Hematopoietic multipotent progenitor cell treated with erythropoietin and hydrocortisone succinate and interleukin-3 and kit ligand, for 8 days (in vitro differentiated cells): ENCODE measurements around the gene CENPU.
A peak's percentile ranks its signal among the peaks of the same experiment; 100 is the strongest.
"Not testable (repeated sequence)": the region's sequence is repeated elsewhere in the genome, so short reads cannot be mapped to it uniquely, and the experiment has no call there.

Experiments used
- DNase-seq: peaks from one replicate; pipeline ENCODE4 v3.0.0-alpha.2; 2015

The CENPU gene

GRCh38 chr4:184662236-184662635 is 71.7 kb downstream of the CENPU start:
- no peak for DNase-seq

- no peak for DNase-seq
Measured at GRCh38 chr4:184660978-184661377, 72.9 kb downstream of the CENPU start.

- not testable (repeated sequence) for DNase-seq
Measured at GRCh38 chr4:184657820-184658219, 76.1 kb downstream of the CENPU start.

GRCh38 chr4:184657144-184657543 is 76.8 kb downstream of the CENPU start:
- no peak for DNase-seq

GRCh38 chr4:184655889-184656869 is 77.7 kb downstream of the CENPU start:
- DNase-seq = no peak

GRCh38 chr4:184653650-184654049 is 80.2 kb downstream of the CENPU start:
- DNase-seq = no peak

GRCh38 chr4:184652681-184653080 is 81.2 kb downstream of the CENPU start:
- not testable (repeated sequence) for DNase-seq

GRCh38 chr4:184651899-184652298 is 82.0 kb downstream of the CENPU start:
- no peak for DNase-seq

- peak; percentile 61 for DNase-seq
Measured at GRCh38 chr4:184649971-184650855, 83.7 kb downstream of the CENPU start.

- peak; percentile 93 for DNase-seq
Measured at GRCh38 chr4:184649026-184649970, 84.6 kb downstream of the CENPU start, which contains the start of the genes CASP3 and PRIMPOL. TSS of gene CASP3 (minus strand) at chr4:184649447. CDS start at chr4:184638453, 10,994 bp downstream. TSS of gene PRIMPOL (plus strand) at chr4:184649738. CDS start at chr4:184657141, 7,403 bp downstream.

- DNase-seq = peak; percentile 43
Measured at GRCh38 chr4:184648313-184649025, 85.4 kb downstream of the CENPU start.

GRCh38 chr4:184648054-184648312 is 85.9 kb downstream of the CENPU start:
- DNase-seq = no peak

GRCh38 chr4:184647266-184648053 is 86.4 kb downstream of the CENPU start:
- DNase-seq = no peak

GRCh38 chr4:184645904-184646610 is 87.8 kb downstream of the CENPU start:
- no peak for DNase-seq

GRCh38 chr4:184644553-184645307 is 89.2 kb downstream of the CENPU start:
- DNase-seq = no peak
